Skeletal muscle satellite cell (primary cell): ENCODE measurements around the gene CYP3A7. TPM values are rescaled to one million over a fixed set of nuclear protein-coding genes. Genes with fewer than 3 reads are reported as not detected.
"Not testable (repeated sequence)": the region's sequence is repeated elsewhere in the genome, so short reads cannot be mapped to it uniquely, and the experiment has no call there.

Experiments used
- H3K27me3 ChIP-seq: 2 replicates; pipeline ENCODE4 v1.7.0; 2013; ENCODE audit warnings: low read length; ENCODE audit not compliant: control insufficient read depth, insufficient read depth
- H3K36me3 ChIP-seq: 2 replicates; pipeline ENCODE4 v1.7.0; 2013; ENCODE audit warnings: mild to moderate bottlenecking, control low read depth, low read length; ENCODE audit not compliant: insufficient read depth
- H3K4me1 ChIP-seq: 2 replicates; pipeline ENCODE4 v1.7.0; 2013; ENCODE audit warnings: low read length; ENCODE audit not compliant: control insufficient read depth, insufficient read depth
- H3K4me2 ChIP-seq: 2 replicates; pipeline ENCODE4 v1.7.0; 2013; ENCODE audit warnings: mild to moderate bottlenecking, low read length
- H3K4me3 ChIP-seq: 2 replicates; pipeline ENCODE4 v1.7.0; 2013; ENCODE audit warnings: low read length
- H3K9ac ChIP-seq: 2 replicates; pipeline ENCODE4 v1.7.0; 2013; ENCODE audit warnings: mild to moderate bottlenecking, low read depth, low read length, moderate library complexity
- H3K9me3 ChIP-seq: replicated peaks from 2 replicates; pipeline ENCODE4 v1.7.0; 2013; ENCODE audit warnings: mild to moderate bottlenecking, control low read depth, low read length
- total RNA-seq: library from RNA; depleted of rRNA; stranded (reverse); fragments of >200 nt; gene quantifications from 2 replicates; pipeline ENCODE4 v1.2.3, GENCODE V29; 2012; rRNA removed

Gene CYP3A7
- total RNA-seq, result not detected in 2 replicates

DNA sequence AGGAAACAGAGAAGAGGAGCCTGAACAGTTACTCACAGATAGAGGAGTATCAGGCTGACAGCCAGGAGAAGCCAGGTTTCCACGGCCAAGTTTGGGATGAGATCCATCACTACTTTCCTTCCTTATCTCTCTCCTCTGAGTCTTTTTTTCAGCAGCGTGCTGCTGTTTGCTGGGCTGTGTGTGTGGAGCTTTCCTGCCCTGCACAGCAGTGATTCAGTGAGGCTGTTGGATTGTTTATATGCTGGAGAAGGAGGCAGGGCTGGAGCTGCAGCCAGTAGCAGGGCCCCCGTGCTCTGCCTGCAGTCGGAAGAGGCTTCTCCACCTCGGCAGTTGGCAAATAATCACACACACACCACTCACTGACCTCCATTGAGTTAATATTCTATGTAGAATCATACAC, at the start of gene CYP3A7:
Gene CYP3A7, minus strand, starts transcription at position 210 of the 400 bp plus-strand sequence. Its CDS starts 103 bp downstream, at position 107.
- H3K4me2 ChIP-seq, result no peak within 1 kb of the TSS
- no peak within 1 kb of the TSS for H3K4me3 ChIP-seq
- H3K36me3 ChIP-seq, result no peaks in the 10 kb centered on the region
- peaks cover 2% of the 10 kb centered on the region for H3K4me1 ChIP-seq
- H3K9ac ChIP-seq, result no peak within 1 kb of the TSS
- peaks cover 24% of the 10 kb centered on the region for H3K27me3 ChIP-seq
- no peaks in the 10 kb centered on the region for H3K9me3 ChIP-seq

DNA sequence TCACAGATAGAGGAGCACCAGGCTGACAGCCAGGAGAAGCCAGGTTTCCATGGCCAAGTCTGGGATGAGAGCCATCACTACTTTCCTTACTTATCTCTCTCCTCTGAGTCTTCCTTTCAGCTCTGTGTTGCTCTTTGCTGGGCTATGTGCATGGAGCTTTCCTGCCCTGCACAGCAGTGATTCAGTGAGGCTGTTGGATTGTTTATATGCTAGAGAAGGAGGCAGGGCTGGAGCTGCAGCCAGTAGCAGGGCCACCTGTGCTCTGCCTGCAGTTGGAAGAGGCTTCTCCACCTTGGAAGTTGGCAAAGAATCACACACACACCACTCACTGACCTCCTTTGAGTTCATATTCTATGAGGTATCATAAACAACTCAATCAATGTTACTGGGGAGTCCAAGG, 49.0 kb upstream of the CYP3A7 start, which contains the start of gene CYP3A4:
Gene CYP3A4, minus strand, starts transcription at position 178 of the 400 bp plus-strand sequence. Its CDS starts 103 bp downstream, at position 75.
- Histone ChIP-seq H3K36me3 (no peaks in the 10 kb centered on the region), H3K4me3 (no peak within 1 kb of the TSS), H3K9ac (no peak within 1 kb of the TSS), H3K4me1 (peaks cover 9% of the 10 kb centered on the region), H3K9me3 (no peaks in the 10 kb centered on the region), H3K4me2 (no peak within 1 kb of the TSS), H3K27me3 (peaks cover 61% of the 10 kb centered on the region)

DNA sequence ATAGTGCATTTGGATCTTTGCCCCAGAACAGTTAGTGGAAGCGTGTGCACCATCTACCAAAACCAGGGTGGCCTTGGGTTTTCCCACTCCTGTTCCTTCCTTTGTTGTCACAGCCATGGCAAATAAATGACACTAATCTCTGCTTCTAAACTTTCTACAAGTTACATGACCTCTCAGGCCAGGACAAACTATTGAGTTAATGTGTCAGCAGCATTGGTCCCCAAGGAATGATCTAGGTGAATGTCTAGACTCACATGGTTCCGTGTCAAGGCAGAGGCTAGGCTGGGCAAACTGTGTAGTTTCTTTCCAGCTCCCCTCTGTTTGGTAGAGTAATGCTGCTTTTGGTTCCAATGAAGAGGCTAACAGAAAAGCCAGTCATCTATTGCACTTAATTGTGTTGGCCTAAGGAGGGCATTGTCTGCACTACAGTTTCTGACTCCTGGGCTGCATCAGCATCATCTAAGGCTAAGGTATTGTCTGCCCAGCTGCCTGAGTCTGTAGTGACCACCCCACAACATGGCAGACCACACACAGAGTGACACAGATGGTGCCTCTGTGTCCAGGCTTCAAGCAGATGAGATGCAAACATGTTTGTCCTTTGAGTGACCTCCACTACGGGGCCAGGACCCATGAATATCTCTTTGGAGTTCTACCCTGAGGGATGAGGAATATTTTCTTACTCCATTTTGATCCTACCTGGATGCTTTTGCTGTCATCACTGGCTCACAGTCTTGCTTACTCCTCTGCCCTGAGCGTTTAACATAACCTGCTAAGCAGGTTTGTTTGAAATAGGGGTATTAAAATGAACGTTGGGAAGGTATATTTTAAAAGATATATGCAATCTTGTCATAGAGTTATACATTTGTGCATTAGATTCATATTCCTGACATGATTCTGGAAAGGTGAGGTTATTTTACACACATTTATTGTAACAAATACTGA, 47.3 kb upstream of the CYP3A7 start:
- H3K36me3 ChIP-seq, result no peaks in the 10 kb centered on the region
- H3K9ac ChIP-seq, result no peak overlapping the region
- H3K4me1 ChIP-seq, result no peaks in the 10 kb centered on the region
- H3K4me2 ChIP-seq, result no peak overlapping the region
- H3K27me3 ChIP-seq, result peaks cover 77% of the 10 kb centered on the region
- no peaks in the 10 kb centered on the region for H3K9me3 ChIP-seq
- H3K4me3 ChIP-seq, result no peak overlapping the region

DNA sequence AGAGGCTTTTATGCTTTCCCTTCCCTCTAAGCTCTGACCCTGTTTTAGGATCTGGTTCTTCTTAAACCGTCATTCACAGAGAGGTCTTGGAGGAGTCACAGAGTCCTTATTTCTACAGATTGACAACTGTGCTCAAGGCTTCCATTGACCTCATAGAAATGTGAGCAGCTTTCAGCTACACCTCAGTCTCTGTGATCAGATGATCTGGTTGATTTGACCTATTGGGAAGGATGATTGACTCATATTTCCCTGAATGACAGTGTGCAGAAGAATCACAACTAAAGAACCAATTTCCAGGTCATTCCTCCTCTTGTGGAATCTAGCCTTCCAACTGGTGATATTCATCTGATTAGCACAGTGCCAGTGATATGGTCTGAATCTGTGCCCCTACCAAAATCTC, 45.6 kb upstream of the CYP3A7 start:
- H3K9ac ChIP-seq, result no peak overlapping the region
- H3K27me3 ChIP-seq, result peaks cover 73% of the 10 kb centered on the region
- no peak overlapping the region for H3K4me3 ChIP-seq
- H3K9me3 ChIP-seq, result no peaks in the 10 kb centered on the region
- H3K4me2 ChIP-seq, result no peak overlapping the region
- no peaks in the 10 kb centered on the region for H3K36me3 ChIP-seq
- H3K4me1 ChIP-seq, result no peaks in the 10 kb centered on the region

DNA sequence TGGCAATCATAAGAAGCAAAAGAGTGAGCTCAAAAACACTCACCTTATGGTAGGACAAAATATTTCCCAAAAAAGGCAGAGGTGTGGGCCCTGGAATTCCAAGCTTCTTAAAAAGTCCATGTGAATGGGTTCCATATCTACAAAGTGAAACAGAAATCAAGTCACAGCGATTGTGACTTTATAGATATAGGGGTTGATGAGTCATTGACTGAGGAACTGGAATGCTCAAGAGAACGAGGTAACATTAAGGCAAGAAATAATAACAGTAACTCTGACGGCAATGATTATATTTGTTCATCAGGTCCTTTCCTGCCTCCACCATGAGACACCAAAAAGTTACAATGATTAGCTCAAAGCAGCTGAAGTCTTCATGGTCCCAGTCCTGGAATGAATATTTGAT, 45.0 kb upstream of the CYP3A7 start:
- no peaks in the 10 kb centered on the region for H3K36me3 ChIP-seq
- no peaks in the 10 kb centered on the region for H3K4me1 ChIP-seq
- H3K27me3 ChIP-seq, result peaks cover 68% of the 10 kb centered on the region
- no peaks in the 10 kb centered on the region for H3K9me3 ChIP-seq
- H3K4me2 ChIP-seq, result no peak overlapping the region
- H3K9ac ChIP-seq, result no peak overlapping the region
- no peak overlapping the region for H3K4me3 ChIP-seq

DNA sequence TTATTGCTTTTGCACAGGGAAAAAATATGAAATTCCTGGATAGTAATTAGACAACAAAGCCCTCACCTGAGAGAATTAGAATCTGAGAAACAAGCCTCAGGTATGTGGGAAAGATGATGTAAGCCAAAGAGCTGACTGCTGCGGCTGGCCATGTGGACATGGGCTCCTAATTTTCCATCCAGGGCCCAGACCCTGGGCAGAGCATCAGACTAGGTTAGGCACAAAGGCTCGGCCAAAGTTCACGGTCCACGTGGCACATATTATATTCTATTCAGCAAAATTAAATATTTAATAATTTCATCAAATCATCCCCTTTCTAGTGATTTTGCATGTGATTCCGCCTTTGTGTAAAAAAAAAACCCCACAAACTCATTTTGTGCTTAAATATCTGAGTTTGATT, 43.9 kb upstream of the CYP3A7 start:
- Histone ChIP-seq H3K9ac (no peak overlapping the region), H3K4me2 (no peak overlapping the region), H3K4me1 (no peaks in the 10 kb centered on the region), H3K9me3 (no peaks in the 10 kb centered on the region), H3K36me3 (no peaks in the 10 kb centered on the region), H3K4me3 (no peak overlapping the region), H3K27me3 (peaks cover 61% of the 10 kb centered on the region)

DNA sequence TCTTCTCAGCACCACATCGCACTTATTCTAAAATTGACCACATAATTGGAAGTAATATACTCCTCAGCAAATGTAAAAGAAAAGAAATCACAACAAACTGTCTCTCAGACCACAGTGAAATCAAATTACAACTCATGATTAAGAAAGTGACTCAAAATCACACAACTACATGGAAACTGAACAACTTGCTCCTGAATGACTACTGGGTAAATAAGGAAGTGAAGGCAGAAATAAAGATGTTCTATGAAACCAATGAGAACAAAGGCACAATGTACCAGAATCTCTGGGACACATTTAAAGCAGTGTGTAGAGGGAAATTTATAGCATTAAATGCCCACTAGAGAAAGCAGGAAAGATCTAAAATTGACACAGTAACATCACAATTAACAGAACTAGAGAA, 38.4 kb upstream of the CYP3A7 start:
- H3K4me1 ChIP-seq, H3K9ac ChIP-seq, H3K36me3 ChIP-seq, H3K4me3 ChIP-seq, H3K9me3 ChIP-seq, H3K4me2 ChIP-seq: not testable (repeated sequence)
- H3K27me3 ChIP-seq, result peaks cover 48% of the 10 kb centered on the region

DNA sequence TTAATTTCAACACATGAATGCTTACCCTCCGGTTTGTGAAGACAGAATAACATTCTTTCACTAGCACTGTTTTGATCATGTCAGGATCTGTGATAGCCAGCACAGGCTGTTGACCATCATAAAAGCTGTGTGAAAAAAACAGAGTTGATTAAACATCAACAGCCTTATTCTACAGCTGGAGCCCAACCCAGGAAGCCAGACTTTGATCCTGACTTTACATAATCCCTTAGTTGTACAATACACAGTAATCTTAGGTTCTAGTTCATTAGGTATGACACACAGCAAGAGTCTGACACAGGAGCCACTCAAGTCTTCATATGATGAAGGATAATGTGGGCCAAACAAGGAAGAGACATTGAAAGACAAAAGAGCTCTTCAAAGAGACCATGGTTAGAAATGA, 37.6 kb upstream of the CYP3A7 start:
- H3K4me2 ChIP-seq, result no peak overlapping the region
- H3K36me3 ChIP-seq, result no peaks in the 10 kb centered on the region
- H3K4me1 ChIP-seq, result no peaks in the 10 kb centered on the region
- H3K9me3 ChIP-seq, result no peaks in the 10 kb centered on the region
- H3K9ac ChIP-seq, result no peak overlapping the region
- peaks cover 44% of the 10 kb centered on the region for H3K27me3 ChIP-seq
- no peak overlapping the region for H3K4me3 ChIP-seq

DNA sequence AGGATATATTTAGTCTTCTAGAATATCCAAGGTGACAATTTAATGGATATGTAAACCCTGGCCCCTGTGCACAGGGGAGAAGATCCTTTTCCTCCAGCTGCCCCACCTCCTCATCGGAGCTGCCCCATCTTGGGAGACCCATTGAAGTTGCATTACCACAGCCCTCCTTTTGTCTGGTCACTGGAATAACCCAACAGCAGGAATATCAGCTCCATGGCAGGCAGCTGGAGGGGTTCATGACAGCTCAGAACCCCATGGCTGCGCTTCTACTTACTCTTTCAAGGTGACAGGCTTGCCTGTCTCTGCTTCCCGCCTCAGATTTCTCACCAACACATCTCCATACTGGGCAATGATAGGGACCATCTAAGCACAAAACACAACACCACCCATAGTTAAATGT, 34.5 kb upstream of the CYP3A7 start:
- H3K4me3 ChIP-seq, H3K36me3 ChIP-seq, H3K9ac ChIP-seq, H3K9me3 ChIP-seq, H3K4me2 ChIP-seq: not testable (repeated sequence)
- H3K4me1 ChIP-seq, result peaks cover 12% of the 10 kb centered on the region
- H3K27me3 ChIP-seq, result peaks cover 37% of the 10 kb centered on the region

DNA sequence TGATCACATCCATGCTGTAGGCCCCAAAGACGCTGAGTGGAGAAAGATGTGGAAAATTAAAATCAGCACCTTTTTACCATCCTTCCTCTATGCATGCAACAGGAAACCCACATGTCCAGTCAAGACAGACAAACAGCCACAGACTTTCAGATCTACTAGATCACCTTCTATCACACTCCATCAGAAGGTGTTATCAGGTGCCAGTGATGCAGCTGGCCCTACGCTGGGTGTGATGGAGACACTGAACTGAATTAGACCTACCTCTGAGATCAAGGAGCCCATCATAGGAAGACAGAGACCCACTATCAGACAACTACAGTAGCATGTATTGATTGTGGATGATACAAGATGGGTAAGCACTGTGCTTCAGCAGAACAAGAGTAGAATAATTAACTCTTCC, 33.5 kb upstream of the CYP3A7 start:
- Histone ChIP-seq H3K9ac (no peak overlapping the region), H3K27me3 (peaks cover 35% of the 10 kb centered on the region), H3K4me1 (peaks cover 17% of the 10 kb centered on the region), H3K4me3 (no peak overlapping the region), H3K9me3 (no peaks in the 10 kb centered on the region), H3K36me3 (no peaks in the 10 kb centered on the region), H3K4me2 (no peak overlapping the region)

DNA sequence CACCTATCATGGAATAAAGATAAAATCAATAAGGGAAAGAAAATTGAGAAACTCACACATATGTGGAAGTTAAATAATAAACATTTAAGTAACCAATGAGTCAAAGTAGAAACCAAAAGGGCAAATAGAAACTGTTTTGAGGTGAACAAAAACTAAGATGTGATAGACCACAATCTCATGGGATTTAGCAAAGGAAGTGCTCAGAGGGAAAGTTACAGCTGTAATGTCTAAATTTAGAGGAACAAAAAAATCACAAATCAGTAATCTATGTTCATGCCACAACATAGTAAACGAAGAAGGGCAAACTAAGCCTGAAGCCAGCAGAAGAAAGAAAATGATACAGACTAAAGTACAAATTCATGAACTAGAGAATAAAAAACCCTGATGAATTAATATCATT, 32.7 kb upstream of the CYP3A7 start:
- H3K27me3 ChIP-seq, result peaks cover 32% of the 10 kb centered on the region
- H3K4me2 ChIP-seq, result no peak overlapping the region
- H3K4me1 ChIP-seq, result peaks cover 24% of the 10 kb centered on the region

More for the DNA sequence above, 32.7 kb upstream of the CYP3A7 start:
- Histone ChIP-seq H3K9me3 (no peaks in the 10 kb centered on the region), H3K9ac (no peak overlapping the region), H3K4me3 (no peak overlapping the region), H3K36me3 (no peaks in the 10 kb centered on the region)
